Lower leg skin (tissue), 4 donors: ENCODE data around the gene SUOX. TPM values are rescaled to one million over a fixed set of nuclear protein-coding genes. Genes with fewer than 3 reads are reported as not detected.

Experiments
- DNase-seq, 2 donors: peaks; one replicate each; pipeline ENCODE4 v3.0.0-alpha.2; 2019; ENCODE audit warnings: low spot score in 2 of 2
- H3K4me3 ChIP-seq: fragments of 200-600 bp; sonication (generic); 2 replicates; pipeline ENCODE4 v1.5.1; 2017; ENCODE audit warnings: mild to moderate bottlenecking, low read depth; ENCODE audit not compliant: poor library complexity, severe bottlenecking
- CTCF ChIP-seq, 3 donors: fragments of 450-650 bp; IDR thresholded peaks; one replicate each; pipeline ENCODE4 v1.5.1; 2016; ENCODE audit warnings: antibody characterized with exemption in 3 of 3, mild to moderate bottlenecking in 3 of 3, moderate library complexity in 2 of 3
- POLR2A ChIP-seq, 2 donors: fragments of 450-650 bp; IDR thresholded peaks; one replicate each; pipeline ENCODE4 v1.6.1; 2016 to 2017; ENCODE audit warnings: antibody characterized with exemption in 2 of 2, mild to moderate bottlenecking in 1 of 2, moderate library complexity in 1 of 2
- WGBS, 2 donors: methylation state at CpG; one replicate each; pipeline ENCODE4 v1.1.5; 2018; 5-methylcytosine and 5-hydroxymethylcytosine counted together
- intact Hi-C: fragments of 100-400 bp; cut with DNase I; formaldehyde crosslinking; loops from one replicate; pipeline ENCODE4 v1.15.0; 2023; ENCODE audit warnings: low total_unique reads
- total RNA-seq, 4 donors: library from RNA; depleted of rRNA; stranded (reverse); fragments of >200 nt; gene quantifications; one replicate each; pipeline ENCODE4 v1.1.0, GENCODE V29; 2016

The SUOX gene
- total RNA-seq, 4 donors from 2014 or later = 7.6 to 21.4 (median 13.8) TPM

GRCh38 chr12:55972456-55972855 is 24.6 kb upstream of the SUOX start:
- TF ChIP-seq POLR2A (IDR thresholded peaks at IDR 0.05) (no peak), CTCF (IDR thresholded peaks at IDR 0.05) (no peak)
- H3K4me3 ChIP-seq = no peak overlapping the region
- intact Hi-C loops = no loop called here
- DNase-seq = no peak
- WGBS, 2 donors = 16 to 28% methylated on average over 1 of the region's 1 CpG

GRCh38 chr12:55972911-55973598 is 24.0 kb upstream of the SUOX start:
- TF ChIP-seq POLR2A (IDR thresholded peaks at IDR 0.05) = no peak
- peak in 1 of 3 donors; percentile 40 for TF ChIP-seq CTCF (IDR thresholded peaks at IDR 0.05)
- no peak for DNase-seq
- WGBS, 2 donors = 0 to 2% methylated on average over 18 of the region's 18 CpGs
- intact Hi-C loops = no loop called here
- H3K4me3 ChIP-seq = peak overlapping the region; percentile 1

GRCh38 chr12:55973599-55974307 is 23.3 kb upstream of the SUOX start, which contains the start of gene RAB5B:
RAB5B (plus strand) TSS chr12:55974078; CDS start chr12:55986961, 12,883 bp downstream.
- intact Hi-C loops = no loop called here
- WGBS, 2 donors = 1% methylated on average over 39 of the region's 39 CpGs
- DNase-seq = peak; percentile 100
- H3K4me3 ChIP-seq = peak within 1 kb of the TSS; percentile 95
- TF ChIP-seq POLR2A (IDR thresholded peaks at IDR 0.05) (peak in 1 of 2 donors; percentile 65), CTCF (IDR thresholded peaks at IDR 0.05) (no peak)

- no peak for DNase-seq
- TF ChIP-seq POLR2A (IDR thresholded peaks at IDR 0.05) = no peak
- TF ChIP-seq CTCF (IDR thresholded peaks at IDR 0.05) = no peak
- H3K4me3 ChIP-seq = peak overlapping the region; percentile 95
- intact Hi-C loops = no loop called here
- 0 to 1% methylated on average over 15 of the region's 15 CpGs for WGBS, 2 donors
These were observed 22.8 kb upstream of the SUOX start for GRCh38 chr12:55974308-55974730.

GRCh38 chr12:55978393-55978792 is 18.7 kb upstream of the SUOX start:
- WGBS, 2 donors = 93 to 97% methylated on average over 7 of the region's 7 CpGs
- intact Hi-C loops = no loop called here
- TF ChIP-seq CTCF (IDR thresholded peaks at IDR 0.05) (no peak), POLR2A (IDR thresholded peaks at IDR 0.05) (no peak)
- DNase-seq = no peak
- H3K4me3 ChIP-seq = no peak overlapping the region
